ENCODE data around the gene TNS1.

DNA sequence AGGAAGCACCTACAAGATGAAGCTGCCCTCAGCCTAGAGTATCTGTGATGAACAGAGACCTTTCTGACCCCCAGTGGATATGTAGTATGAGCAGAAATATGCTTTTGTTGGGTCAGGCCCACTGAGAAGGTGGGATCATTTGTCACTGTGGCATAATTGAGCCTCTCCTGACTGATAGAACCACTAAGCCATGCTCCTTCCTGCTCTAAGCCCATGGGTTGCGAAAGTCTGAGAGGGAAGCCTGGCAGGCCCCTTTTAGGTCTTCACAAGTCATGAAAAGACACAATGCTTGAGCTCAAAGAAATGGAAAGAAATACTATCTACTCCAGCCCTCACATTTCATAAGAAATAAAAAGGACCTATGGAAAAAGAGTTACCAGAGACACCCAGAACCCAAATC is 127.7 kb downstream of the TNS1 start:
- TF ChIP-seq POLR2AphosphoS5 (IDR thresholded peaks at IDR 0.05; ENCODE audit: low read depth, low read length) (no peak), FOSL1 (IDR thresholded peaks at IDR 0.05; ENCODE audit: low read depth) (no peak), EZH2phosphoT487 (IDR thresholded peaks at IDR 0.05; ENCODE audit: borderline replicate concordance) (no peak), EZH2 (IDR thresholded peaks at IDR 0.05) (no peak), POLR2A (IDR thresholded peaks at IDR 0.05; ENCODE audit: borderline replicate concordance, extremely low read depth, insufficient read depth, insufficient read length) (no peak), ZFX (IDR thresholded peaks at IDR 0.05) (no peak), JUND (IDR thresholded peaks at IDR 0.05) (no peak), RAD21 (IDR thresholded peaks at IDR 0.05; ENCODE audit: low read depth) (no peak), SRF (IDR thresholded peaks at IDR 0.05; ENCODE audit: low read depth) (no peak), EGR1 (IDR thresholded peaks at IDR 0.05; ENCODE audit: low read depth) (no peak), SP1 (IDR thresholded peaks at IDR 0.05; ENCODE audit: low read depth) (no peak)
- TF ChIP-seq, protein P1, sequence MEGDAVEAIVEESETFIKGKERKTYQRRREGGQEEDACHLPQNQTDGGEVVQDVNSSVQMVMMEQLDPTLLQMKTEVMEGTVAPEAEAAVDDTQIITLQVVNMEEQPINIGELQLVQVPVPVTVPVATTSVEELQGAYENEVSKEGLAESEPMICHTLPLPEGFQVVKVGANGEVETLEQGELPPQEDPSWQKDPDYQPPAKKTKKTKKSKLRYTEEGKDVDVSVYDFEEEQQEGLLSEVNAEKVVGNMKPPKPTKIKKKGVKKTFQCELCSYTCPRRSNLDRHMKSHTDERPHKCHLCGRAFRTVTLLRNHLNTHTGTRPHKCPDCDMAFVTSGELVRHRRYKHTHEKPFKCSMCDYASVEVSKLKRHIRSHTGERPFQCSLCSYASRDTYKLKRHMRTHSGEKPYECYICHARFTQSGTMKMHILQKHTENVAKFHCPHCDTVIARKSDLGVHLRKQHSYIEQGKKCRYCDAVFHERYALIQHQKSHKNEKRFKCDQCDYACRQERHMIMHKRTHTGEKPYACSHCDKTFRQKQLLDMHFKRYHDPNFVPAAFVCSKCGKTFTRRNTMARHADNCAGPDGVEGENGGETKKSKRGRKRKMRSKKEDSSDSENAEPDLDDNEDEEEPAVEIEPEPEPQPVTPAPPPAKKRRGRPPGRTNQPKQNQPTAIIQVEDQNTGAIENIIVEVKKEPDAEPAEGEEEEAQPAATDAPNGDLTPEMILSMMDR (IDR thresholded peaks at IDR 0.05 in 2 of 3, conservative IDR thresholded peaks at IDR 0.05 in 1 of 3; ENCODE audit: borderline replicate concordance in 1 of 3, insufficient read depth in 1 of 3, low read depth in 2 of 3, low read length in 2 of 3): no peak
- TF ChIP-seq, protein P2, sequence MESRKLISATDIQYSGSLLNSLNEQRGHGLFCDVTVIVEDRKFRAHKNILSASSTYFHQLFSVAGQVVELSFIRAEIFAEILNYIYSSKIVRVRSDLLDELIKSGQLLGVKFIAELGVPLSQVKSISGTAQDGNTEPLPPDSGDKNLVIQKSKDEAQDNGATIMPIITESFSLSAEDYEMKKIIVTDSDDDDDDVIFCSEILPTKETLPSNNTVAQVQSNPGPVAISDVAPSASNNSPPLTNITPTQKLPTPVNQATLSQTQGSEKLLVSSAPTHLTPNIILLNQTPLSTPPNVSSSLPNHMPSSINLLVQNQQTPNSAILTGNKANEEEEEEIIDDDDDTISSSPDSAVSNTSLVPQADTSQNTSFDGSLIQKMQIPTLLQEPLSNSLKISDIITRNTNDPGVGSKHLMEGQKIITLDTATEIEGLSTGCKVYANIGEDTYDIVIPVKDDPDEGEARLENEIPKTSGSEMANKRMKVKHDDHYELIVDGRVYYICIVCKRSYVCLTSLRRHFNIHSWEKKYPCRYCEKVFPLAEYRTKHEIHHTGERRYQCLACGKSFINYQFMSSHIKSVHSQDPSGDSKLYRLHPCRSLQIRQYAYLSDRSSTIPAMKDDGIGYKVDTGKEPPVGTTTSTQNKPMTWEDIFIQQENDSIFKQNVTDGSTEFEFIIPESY (IDR thresholded peaks at IDR 0.05; ENCODE audit: extremely low read depth, insufficient replicate concordance, low read length): no peak
- TF ChIP-seq, protein P3, sequence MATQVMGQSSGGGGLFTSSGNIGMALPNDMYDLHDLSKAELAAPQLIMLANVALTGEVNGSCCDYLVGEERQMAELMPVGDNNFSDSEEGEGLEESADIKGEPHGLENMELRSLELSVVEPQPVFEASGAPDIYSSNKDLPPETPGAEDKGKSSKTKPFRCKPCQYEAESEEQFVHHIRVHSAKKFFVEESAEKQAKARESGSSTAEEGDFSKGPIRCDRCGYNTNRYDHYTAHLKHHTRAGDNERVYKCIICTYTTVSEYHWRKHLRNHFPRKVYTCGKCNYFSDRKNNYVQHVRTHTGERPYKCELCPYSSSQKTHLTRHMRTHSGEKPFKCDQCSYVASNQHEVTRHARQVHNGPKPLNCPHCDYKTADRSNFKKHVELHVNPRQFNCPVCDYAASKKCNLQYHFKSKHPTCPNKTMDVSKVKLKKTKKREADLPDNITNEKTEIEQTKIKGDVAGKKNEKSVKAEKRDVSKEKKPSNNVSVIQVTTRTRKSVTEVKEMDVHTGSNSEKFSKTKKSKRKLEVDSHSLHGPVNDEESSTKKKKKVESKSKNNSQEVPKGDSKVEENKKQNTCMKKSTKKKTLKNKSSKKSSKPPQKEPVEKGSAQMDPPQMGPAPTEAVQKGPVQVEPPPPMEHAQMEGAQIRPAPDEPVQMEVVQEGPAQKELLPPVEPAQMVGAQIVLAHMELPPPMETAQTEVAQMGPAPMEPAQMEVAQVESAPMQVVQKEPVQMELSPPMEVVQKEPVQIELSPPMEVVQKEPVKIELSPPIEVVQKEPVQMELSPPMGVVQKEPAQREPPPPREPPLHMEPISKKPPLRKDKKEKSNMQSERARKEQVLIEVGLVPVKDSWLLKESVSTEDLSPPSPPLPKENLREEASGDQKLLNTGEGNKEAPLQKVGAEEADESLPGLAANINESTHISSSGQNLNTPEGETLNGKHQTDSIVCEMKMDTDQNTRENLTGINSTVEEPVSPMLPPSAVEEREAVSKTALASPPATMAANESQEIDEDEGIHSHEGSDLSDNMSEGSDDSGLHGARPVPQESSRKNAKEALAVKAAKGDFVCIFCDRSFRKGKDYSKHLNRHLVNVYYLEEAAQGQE (IDR thresholded peaks at IDR 0.05; ENCODE audit: low read depth): no peak

Measured in HCT116 (cell line).